Loucy (cell line): ENCODE results near the gene ARHGAP15.

Source experiments
- H2AFZ ChIP-seq: fragments of 200-600 bp; sonication (generic); 2 replicates; pipeline ENCODE4 v1.6.0; 2016; ENCODE audit warnings: antibody characterized with exemption, mild to moderate bottlenecking, low read length, moderate library complexity
- H3F3A ChIP-seq: fragments of 200-600 bp; 2 replicates; pipeline ENCODE4 v1.6.0; 2016; ENCODE audit warnings: antibody characterized with exemption, low read depth, mild to moderate bottlenecking
- H3K27me3 ChIP-seq: fragments of 200-600 bp; sonication (generic); 2 replicates; pipeline ENCODE4 v1.6.1; 2014; ENCODE audit warnings: low read length, mild to moderate bottlenecking; ENCODE audit not compliant: insufficient read depth, poor library complexity, severe bottlenecking
- H3K36me3 ChIP-seq: fragments of 200-600 bp; sonication (generic); 2 replicates; pipeline ENCODE4 v1.6.1; 2016; ENCODE audit warnings: low read length; ENCODE audit not compliant: insufficient read depth
- H3K4me1 ChIP-seq: fragments of 200-600 bp; sonication (generic); 2 replicates; pipeline ENCODE4 v1.5.1; 2014; ENCODE audit warnings: low read length, mild to moderate bottlenecking; ENCODE audit not compliant: insufficient read depth, poor library complexity, severe bottlenecking
- H3K4me2 ChIP-seq: fragments of 200-600 bp; sonication (generic); 2 replicates; pipeline ENCODE4 v1.6.0; 2014; ENCODE audit warnings: antibody characterized with exemption, low read length, low read depth, mild to moderate bottlenecking; ENCODE audit not compliant: poor library complexity, severe bottlenecking
- H3K4me3 ChIP-seq: fragments of 200-600 bp; sonication (generic); 2 replicates; pipeline ENCODE4 v1.5.1; 2014; ENCODE audit warnings: low read length, mild to moderate bottlenecking, mixed read lengths; ENCODE audit not compliant: poor library complexity, severe bottlenecking
- H3K79me2 ChIP-seq: fragments of 200-600 bp; sonication (generic); 2 replicates; pipeline ENCODE4 v1.6.1; 2014; ENCODE audit warnings: low read length; ENCODE audit not compliant: insufficient read depth
- H3K9ac ChIP-seq: fragments of 200-600 bp; sonication (generic); 2 replicates; pipeline ENCODE4 v1.6.0; 2014; ENCODE audit warnings: mild to moderate bottlenecking, low read depth, low read length, moderate library complexity; ENCODE audit not compliant: poor library complexity, severe bottlenecking
- H3K9me2 ChIP-seq: fragments of 200-600 bp; sonication (generic); replicated peaks from 2 replicates; pipeline ENCODE4 v1.6.1; 2016; ENCODE audit warnings: low read depth, low read length, mixed read lengths
- H3K9me3 ChIP-seq: fragments of 200-600 bp; sonication (generic); 2 replicates; pipeline ENCODE4 v1.6.1; 2014; ENCODE audit warnings: mild to moderate bottlenecking, antibody characterized with exemption, low read length, low read depth; ENCODE audit not compliant: insufficient read depth
- H4K20me1 ChIP-seq: fragments of 200-600 bp; sonication (generic); 2 replicates; pipeline ENCODE4 v1.6.0; 2014; ENCODE audit warnings: antibody characterized with exemption, low read length, mild to moderate bottlenecking; ENCODE audit not compliant: insufficient read depth, poor library complexity, severe bottlenecking
- EZH2phosphoT487 ChIP-seq: fragments of 200-600 bp; IDR thresholded peaks from 2 replicates; pipeline ENCODE4 v1.6.1; 2018; ENCODE audit warnings: antibody characterized with exemption, mild to moderate bottlenecking, moderate library complexity, borderline replicate concordance
- TF ChIP-seq, protein P1 (sequence below): fragments of 200-600 bp; sonication (generic); conservative IDR thresholded peaks from 2 replicates; pipeline ENCODE4 v1.5.1; 2014; ENCODE audit warnings: mild to moderate bottlenecking, antibody characterized with exemption, low read length

Gene ARHGAP15

DNA sequence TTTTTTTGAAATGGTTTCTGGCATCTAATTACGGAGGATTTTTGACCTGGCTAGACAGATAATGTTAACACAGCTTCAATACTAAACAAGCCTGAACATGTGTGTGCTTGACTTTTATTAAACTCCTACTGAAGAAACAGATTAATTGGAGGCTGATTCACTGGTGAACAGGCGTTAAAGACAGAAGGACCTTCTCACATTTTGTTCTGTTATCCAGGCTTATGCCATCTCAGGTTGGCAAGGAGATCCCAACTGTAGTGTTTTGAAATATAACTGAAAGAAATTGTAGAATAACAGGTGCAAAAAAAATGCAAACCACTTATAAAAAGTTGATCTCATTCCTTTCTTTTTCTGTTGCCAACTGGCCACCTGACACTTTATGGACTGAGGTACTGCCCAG is 269.6 kb downstream of the ARHGAP15 start:
- H3K27me3 ChIP-seq, result no peaks in the 10 kb centered on the region
- no peaks in the 10 kb centered on the region for H3K4me1 ChIP-seq
- TF ChIP-seq, protein P1, sequence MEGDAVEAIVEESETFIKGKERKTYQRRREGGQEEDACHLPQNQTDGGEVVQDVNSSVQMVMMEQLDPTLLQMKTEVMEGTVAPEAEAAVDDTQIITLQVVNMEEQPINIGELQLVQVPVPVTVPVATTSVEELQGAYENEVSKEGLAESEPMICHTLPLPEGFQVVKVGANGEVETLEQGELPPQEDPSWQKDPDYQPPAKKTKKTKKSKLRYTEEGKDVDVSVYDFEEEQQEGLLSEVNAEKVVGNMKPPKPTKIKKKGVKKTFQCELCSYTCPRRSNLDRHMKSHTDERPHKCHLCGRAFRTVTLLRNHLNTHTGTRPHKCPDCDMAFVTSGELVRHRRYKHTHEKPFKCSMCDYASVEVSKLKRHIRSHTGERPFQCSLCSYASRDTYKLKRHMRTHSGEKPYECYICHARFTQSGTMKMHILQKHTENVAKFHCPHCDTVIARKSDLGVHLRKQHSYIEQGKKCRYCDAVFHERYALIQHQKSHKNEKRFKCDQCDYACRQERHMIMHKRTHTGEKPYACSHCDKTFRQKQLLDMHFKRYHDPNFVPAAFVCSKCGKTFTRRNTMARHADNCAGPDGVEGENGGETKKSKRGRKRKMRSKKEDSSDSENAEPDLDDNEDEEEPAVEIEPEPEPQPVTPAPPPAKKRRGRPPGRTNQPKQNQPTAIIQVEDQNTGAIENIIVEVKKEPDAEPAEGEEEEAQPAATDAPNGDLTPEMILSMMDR, result no peak
- TF ChIP-seq EZH2phosphoT487, result no peak
- no peaks in the 10 kb centered on the region for H3K9me2 ChIP-seq
- H3K36me3 ChIP-seq, result peaks cover 14% of the 10 kb centered on the region; the same call in 1 of the 2 replicates
- H3F3A ChIP-seq, result no peaks in the 10 kb centered on the region
- no peak overlapping the region for H3K4me2 ChIP-seq
- H3K4me3 ChIP-seq, result no peak overlapping the region
- no peaks in the 10 kb centered on the region for H3K9me3 ChIP-seq
- H2AFZ ChIP-seq, result no peak overlapping the region
- H3K9ac ChIP-seq, result no peak overlapping the region
- no peaks in the 10 kb centered on the region for H3K79me2 ChIP-seq
- peaks cover 6% of the 10 kb centered on the region for H4K20me1 ChIP-seq

GRCh38 chr2:143399631-143400069 is 270.4 kb downstream of the ARHGAP15 start:
- Histone ChIP-seq H3K9me2 (no peaks in the 10 kb centered on the region), H3K4me3 (no peak overlapping the region), H3K9me3 (no peaks in the 10 kb centered on the region), H3F3A (no peaks in the 10 kb centered on the region), H3K36me3 (peaks cover 14% of the 10 kb centered on the region; the same call in 1 of the 2 replicates), H3K4me1 (no peaks in the 10 kb centered on the region), H4K20me1 (peaks cover 6% of the 10 kb centered on the region), H3K79me2 (no peaks in the 10 kb centered on the region), H3K4me2 (no peak overlapping the region), H3K9ac (no peak overlapping the region), H3K27me3 (no peaks in the 10 kb centered on the region), H2AFZ (no peak overlapping the region)
- TF ChIP-seq, protein P1, result no peak
- TF ChIP-seq EZH2phosphoT487, result no peak

DNA sequence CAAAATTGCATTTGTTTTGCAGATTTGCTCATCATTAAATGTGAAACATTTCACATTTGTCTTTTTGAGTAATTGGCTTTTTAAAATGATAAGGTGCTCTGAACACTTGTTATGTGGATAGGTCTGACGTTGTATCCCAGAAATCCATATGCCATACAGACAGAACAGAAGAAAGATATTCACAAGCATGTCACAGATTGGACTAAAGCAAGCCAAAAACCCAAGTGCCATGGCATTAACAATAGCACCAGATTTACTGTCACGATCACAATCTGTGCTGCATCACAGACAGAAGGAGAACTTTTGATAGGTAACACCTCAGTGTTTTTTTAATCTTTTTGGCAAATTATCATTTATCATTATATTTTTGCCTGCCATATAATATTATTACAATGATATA is 272.6 kb downstream of the ARHGAP15 start:
- H3K9me2 ChIP-seq, result no peaks in the 10 kb centered on the region
- H4K20me1 ChIP-seq, result peaks cover 6% of the 10 kb centered on the region
- H3K4me3 ChIP-seq, result no peak overlapping the region
- H2AFZ ChIP-seq, result no peak overlapping the region
- H3K36me3 ChIP-seq, result peaks cover 4% of the 10 kb centered on the region; the same call in 1 of the 2 replicates
- no peak overlapping the region for H3K4me2 ChIP-seq
- no peaks in the 10 kb centered on the region for H3F3A ChIP-seq
- TF ChIP-seq EZH2phosphoT487, result no peak
- TF ChIP-seq, protein P1, result no peak
- no peaks in the 10 kb centered on the region for H3K9me3 ChIP-seq
- no peaks in the 10 kb centered on the region for H3K27me3 ChIP-seq
- H3K4me1 ChIP-seq, result no peaks in the 10 kb centered on the region
- H3K9ac ChIP-seq, result no peak overlapping the region
- H3K79me2 ChIP-seq, result no peaks in the 10 kb centered on the region
